ENCODE measurements around the gene ZNF133. TPM values are rescaled to one million over a fixed set of nuclear protein-coding genes. Genes with fewer than 3 reads are reported as not detected.
A peak's percentile ranks its signal among the peaks of the same experiment; 100 is the strongest.
"Not testable (repeated sequence)": the region's sequence is repeated elsewhere in the genome, so short reads cannot be mapped to it uniquely, and the experiment has no call there.

The ZNF133 gene
- 25.9 and 29.7 TPM in 2 replicates for total RNA-seq (2014; rRNA removed; shearing (Covaris generic))

GRCh38 chr20:18287915-18288748 is at the start of gene ZNF133:
TSS of gene ZNF133 (plus strand) at chr20:18288527. CDS start at chr20:18305687, 17,160 bp downstream.
- peak; percentile 94 for DNase-seq (ENCODE audit: low read depth)

GRCh38 chr20:18240997-18241396 is 47.3 kb upstream of the ZNF133 start:
- no peak for DNase-seq (ENCODE audit: low read depth)

- DNase-seq (ENCODE audit: low read depth), result no peak
These were observed 44.5 kb upstream of the ZNF133 start for GRCh38 chr20:18243802-18244201.

GRCh38 chr20:18248545-18248944 is 39.8 kb upstream of the ZNF133 start:
- not testable (repeated sequence) for DNase-seq (ENCODE audit: low read depth)

GRCh38 chr20:18250217-18250616 is 38.1 kb upstream of the ZNF133 start:
- DNase-seq (ENCODE audit: low read depth), result no peak

- no peak for DNase-seq (ENCODE audit: low read depth)
These were observed 35.5 kb upstream of the ZNF133 start for GRCh38 chr20:18252597-18253451.

GRCh38 chr20:18254615-18255014 is 33.7 kb upstream of the ZNF133 start:
- no peak for DNase-seq (ENCODE audit: low read depth)

- no peak for DNase-seq (ENCODE audit: low read depth)
These were observed 32.8 kb upstream of the ZNF133 start for GRCh38 chr20:18255526-18255925.

- DNase-seq (ENCODE audit: low read depth), result no peak
These were observed 31.8 kb upstream of the ZNF133 start for GRCh38 chr20:18256440-18257090.

GRCh38 chr20:18258126-18258860 is 30.0 kb upstream of the ZNF133 start:
- DNase-seq (ENCODE audit: low read depth), result peak; percentile 47

- no peak for DNase-seq (ENCODE audit: low read depth)
These were observed 28.6 kb upstream of the ZNF133 start for GRCh38 chr20:18259730-18260129.

- DNase-seq (ENCODE audit: low read depth), result no peak
These were observed 24.6 kb upstream of the ZNF133 start for GRCh38 chr20:18263723-18264122.

GRCh38 chr20:18265441-18265840 is 22.9 kb upstream of the ZNF133 start:
- DNase-seq (ENCODE audit: low read depth), result no peak

GRCh38 chr20:18266282-18266681 is 22.0 kb upstream of the ZNF133 start:
- DNase-seq (ENCODE audit: low read depth), result no peak

GRCh38 chr20:18267815-18268214 is 20.5 kb upstream of the ZNF133 start:
- DNase-seq (ENCODE audit: low read depth), result no peak

GRCh38 chr20:18271160-18271559 is 17.2 kb upstream of the ZNF133 start:
- DNase-seq (ENCODE audit: low read depth), result no peak

GRCh38 chr20:18272451-18272850 is 15.9 kb upstream of the ZNF133 start:
- peak; percentile 81 for DNase-seq (ENCODE audit: low read depth)

- DNase-seq (ENCODE audit: low read depth), result no peak
These were observed 14.6 kb upstream of the ZNF133 start for GRCh38 chr20:18273738-18274137.

- DNase-seq (ENCODE audit: low read depth), result not testable (repeated sequence)
These were observed 12.4 kb upstream of the ZNF133 start for GRCh38 chr20:18275960-18276359.

- peak; percentile 73 for DNase-seq (ENCODE audit: low read depth)
These were observed 11.5 kb upstream of the ZNF133 start for GRCh38 chr20:18276821-18277220.

GRCh38 chr20:18279242-18279641 is 9.1 kb upstream of the ZNF133 start:
- peak; percentile 87 for DNase-seq (ENCODE audit: low read depth)

Measured in RPMI7951 (cell line).